OCI-LY7 (cell line): ENCODE data around the gene SPATA22.

Experiments
- EZH2phosphoT487 ChIP-seq: fragments of 200-600 bp; sonication (generic); IDR thresholded peaks from 2 replicates; pipeline ENCODE4 v1.6.1; 2018; ENCODE audit warnings: low read depth, borderline replicate concordance, mild to moderate bottlenecking, mixed run types, antibody characterized with exemption, low read length, moderate library complexity, mixed read lengths
- TF ChIP-seq, protein P1 (sequence below): fragments of 200-600 bp; sonication (generic); conservative IDR thresholded peaks from 2 replicates; pipeline ENCODE4 v1.5.1; 2014; ENCODE audit warnings: mild to moderate bottlenecking, antibody characterized with exemption, low read length, moderate library complexity, mixed read lengths

DNA sequence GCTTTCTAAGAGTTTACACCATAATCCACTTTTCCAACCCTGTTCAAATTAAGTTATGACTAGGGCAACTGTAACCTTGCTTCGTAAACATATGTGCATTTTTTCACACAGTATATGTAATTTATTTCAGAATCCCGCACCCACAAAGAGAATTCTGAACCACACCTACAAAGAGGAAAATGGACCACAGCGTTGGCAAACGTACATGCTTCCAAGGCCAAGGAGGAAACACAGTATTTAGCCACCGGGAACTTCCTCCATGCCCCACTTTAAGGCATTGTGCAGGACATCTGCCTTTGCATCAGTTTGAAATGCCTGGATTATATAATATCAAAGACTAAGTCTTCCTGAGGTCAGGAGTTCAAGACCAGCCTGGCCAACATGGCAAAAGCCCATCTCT lies 2.1 kb downstream of the SPATA22 start:
- TF ChIP-seq, protein P1, sequence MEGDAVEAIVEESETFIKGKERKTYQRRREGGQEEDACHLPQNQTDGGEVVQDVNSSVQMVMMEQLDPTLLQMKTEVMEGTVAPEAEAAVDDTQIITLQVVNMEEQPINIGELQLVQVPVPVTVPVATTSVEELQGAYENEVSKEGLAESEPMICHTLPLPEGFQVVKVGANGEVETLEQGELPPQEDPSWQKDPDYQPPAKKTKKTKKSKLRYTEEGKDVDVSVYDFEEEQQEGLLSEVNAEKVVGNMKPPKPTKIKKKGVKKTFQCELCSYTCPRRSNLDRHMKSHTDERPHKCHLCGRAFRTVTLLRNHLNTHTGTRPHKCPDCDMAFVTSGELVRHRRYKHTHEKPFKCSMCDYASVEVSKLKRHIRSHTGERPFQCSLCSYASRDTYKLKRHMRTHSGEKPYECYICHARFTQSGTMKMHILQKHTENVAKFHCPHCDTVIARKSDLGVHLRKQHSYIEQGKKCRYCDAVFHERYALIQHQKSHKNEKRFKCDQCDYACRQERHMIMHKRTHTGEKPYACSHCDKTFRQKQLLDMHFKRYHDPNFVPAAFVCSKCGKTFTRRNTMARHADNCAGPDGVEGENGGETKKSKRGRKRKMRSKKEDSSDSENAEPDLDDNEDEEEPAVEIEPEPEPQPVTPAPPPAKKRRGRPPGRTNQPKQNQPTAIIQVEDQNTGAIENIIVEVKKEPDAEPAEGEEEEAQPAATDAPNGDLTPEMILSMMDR: no peak
- TF ChIP-seq EZH2phosphoT487: no peak
